HG03095 (cell line): Measurements from ENCODE around the gene PDE4D.

Experiments
- ATAC-seq: cut with Tn5 transposase; IDR thresholded peaks from one replicate; pipeline ENCODE4 v1.9.1; 2021; ENCODE audit warnings: moderate library complexity; ENCODE audit not compliant: unreplicated experiment

The PDE4D gene

GRCh38 chr5:59560553-59560952, 333.0 kb downstream of the PDE4D start:
- ATAC-seq, result no peak

GRCh38 chr5:59559847-59560246, 333.7 kb downstream of the PDE4D start:
- no peak for ATAC-seq

GRCh38 chr5:59559323-59559722, 334.2 kb downstream of the PDE4D start:
- ATAC-seq, result no peak

GRCh38 chr5:59558501-59558900, 335.0 kb downstream of the PDE4D start:
- no peak for ATAC-seq

GRCh38 chr5:59557572-59557971, 336.0 kb downstream of the PDE4D start:
- no peak for ATAC-seq

- ATAC-seq, result no peak
Observed at GRCh38 chr5:59555596-59555995, 337.9 kb downstream of the PDE4D start.

GRCh38 chr5:59554501-59554900, 339.0 kb downstream of the PDE4D start:
- no peak for ATAC-seq

- ATAC-seq, result no peak
Observed at GRCh38 chr5:59553992-59554391, 339.5 kb downstream of the PDE4D start.

- no peak for ATAC-seq
Observed at GRCh38 chr5:59548807-59549357, 344.6 kb downstream of the PDE4D start.

- no peak for ATAC-seq
Observed at GRCh38 chr5:59547731-59548130, 345.8 kb downstream of the PDE4D start.

GRCh38 chr5:59544573-59544972, 349.0 kb downstream of the PDE4D start:
- no peak for ATAC-seq

GRCh38 chr5:59543821-59544442, 349.6 kb downstream of the PDE4D start:
- no peak for ATAC-seq

GRCh38 chr5:59542851-59543820, 350.4 kb downstream of the PDE4D start:
- no peak for ATAC-seq

- ATAC-seq, result no peak
Observed at GRCh38 chr5:59542306-59542705, 351.2 kb downstream of the PDE4D start.

- ATAC-seq, result no peak
Observed at GRCh38 chr5:59540366-59540765, 353.2 kb downstream of the PDE4D start.

- ATAC-seq, result no peak
Observed at GRCh38 chr5:59538750-59539121, 354.8 kb downstream of the PDE4D start.

- ATAC-seq, result no peak
Observed at GRCh38 chr5:59537961-59538749, 355.4 kb downstream of the PDE4D start.

- no peak for ATAC-seq
Observed at GRCh38 chr5:59536875-59537274, 356.7 kb downstream of the PDE4D start.

GRCh38 chr5:59535561-59535960, 358.0 kb downstream of the PDE4D start:
- ATAC-seq, result no peak

- no peak for ATAC-seq
Observed at GRCh38 chr5:59533730-59534108, 359.8 kb downstream of the PDE4D start.
